ENCODE data around the gene TMEM161A.

Gene TMEM161A

DNA sequence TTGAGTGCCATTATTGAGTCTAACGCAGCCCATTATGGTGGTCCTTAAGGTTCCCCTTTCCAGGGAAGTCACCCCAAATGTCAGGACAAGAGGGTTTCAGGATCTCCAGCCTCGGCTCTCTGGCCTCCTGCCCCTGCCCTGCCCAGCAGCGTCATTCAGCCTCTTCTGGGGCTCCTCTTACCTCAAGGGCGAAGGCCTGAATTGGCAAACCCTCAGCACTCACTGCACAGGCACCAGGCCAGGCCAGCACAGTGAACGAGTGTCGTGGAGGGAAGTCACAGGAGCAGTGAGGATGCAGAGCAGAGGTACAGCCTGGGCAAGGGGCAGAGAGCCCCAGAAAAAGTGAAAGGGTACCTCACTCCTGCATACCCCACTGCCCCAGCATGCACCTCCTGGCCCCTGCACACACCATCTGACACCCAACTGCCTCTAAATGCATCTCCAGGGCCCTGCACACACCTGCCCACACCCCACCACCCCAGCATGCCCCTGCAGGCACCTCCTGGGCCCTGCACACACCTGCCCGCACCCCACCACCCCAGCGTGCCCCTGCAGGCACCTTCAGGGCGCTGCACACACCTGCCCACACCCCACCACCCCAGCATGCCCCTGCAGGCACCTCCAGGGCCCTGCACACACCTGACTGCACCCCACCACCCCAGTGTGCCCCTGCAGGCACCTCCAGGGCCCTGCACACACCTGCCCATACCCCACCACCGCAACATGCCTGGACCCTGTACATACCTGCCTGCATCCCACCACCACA lies 54.7 kb downstream of the TMEM161A start:
- H3K4me3 ChIP-seq (ENCODE audit: low read depth, low read length), result no peak overlapping the region
- TF ChIP-seq, protein P1, sequence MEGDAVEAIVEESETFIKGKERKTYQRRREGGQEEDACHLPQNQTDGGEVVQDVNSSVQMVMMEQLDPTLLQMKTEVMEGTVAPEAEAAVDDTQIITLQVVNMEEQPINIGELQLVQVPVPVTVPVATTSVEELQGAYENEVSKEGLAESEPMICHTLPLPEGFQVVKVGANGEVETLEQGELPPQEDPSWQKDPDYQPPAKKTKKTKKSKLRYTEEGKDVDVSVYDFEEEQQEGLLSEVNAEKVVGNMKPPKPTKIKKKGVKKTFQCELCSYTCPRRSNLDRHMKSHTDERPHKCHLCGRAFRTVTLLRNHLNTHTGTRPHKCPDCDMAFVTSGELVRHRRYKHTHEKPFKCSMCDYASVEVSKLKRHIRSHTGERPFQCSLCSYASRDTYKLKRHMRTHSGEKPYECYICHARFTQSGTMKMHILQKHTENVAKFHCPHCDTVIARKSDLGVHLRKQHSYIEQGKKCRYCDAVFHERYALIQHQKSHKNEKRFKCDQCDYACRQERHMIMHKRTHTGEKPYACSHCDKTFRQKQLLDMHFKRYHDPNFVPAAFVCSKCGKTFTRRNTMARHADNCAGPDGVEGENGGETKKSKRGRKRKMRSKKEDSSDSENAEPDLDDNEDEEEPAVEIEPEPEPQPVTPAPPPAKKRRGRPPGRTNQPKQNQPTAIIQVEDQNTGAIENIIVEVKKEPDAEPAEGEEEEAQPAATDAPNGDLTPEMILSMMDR (IDR thresholded peaks at IDR 0.05; ENCODE audit: low read depth, low read length), result no peak
- TF ChIP-seq, protein P2, sequence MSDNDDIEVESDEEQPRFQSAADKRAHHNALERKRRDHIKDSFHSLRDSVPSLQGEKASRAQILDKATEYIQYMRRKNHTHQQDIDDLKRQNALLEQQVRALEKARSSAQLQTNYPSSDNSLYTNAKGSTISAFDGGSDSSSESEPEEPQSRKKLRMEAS (IDR thresholded peaks at IDR 0.05; ENCODE audit: low read depth, low read length), result no peak
- TF ChIP-seq POLR2A (IDR thresholded peaks at IDR 0.05; ENCODE audit: extremely low read depth, insufficient read length) (no peak), MYC (IDR thresholded peaks at IDR 0.05; ENCODE audit: low read depth, low read length) (no peak)
- no peak for DNase-seq (ENCODE audit: low read depth)

DNA sequence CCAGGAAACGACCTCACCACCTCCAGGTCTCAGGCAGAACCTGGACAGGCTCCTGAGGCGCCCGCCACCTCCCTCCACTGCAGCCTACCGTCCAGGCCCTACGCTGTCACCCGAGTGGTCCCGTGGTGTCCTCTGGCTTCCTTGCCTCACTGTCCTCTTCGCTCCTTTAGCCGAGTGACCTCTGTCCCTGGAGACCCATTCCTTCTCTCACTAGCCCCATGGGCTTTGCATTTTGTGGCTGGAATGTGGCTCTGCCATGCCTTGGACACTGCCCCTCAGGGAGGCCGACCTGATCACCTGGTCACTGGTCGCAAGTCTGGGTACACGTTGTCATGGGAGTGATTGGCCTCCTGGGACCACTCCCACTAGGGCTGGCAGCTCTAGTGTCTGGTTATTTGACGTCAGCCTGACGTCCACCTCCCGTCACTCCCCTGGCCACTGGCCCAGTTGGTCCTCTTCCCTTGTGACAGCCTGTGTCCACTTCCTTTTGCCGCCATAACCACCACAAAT lies 56.6 kb downstream of the TMEM161A start:
- DNase-seq (ENCODE audit: low read depth), result no peak
- no peak overlapping the region for H3K4me3 ChIP-seq (ENCODE audit: low read depth, low read length)
- no peak for TF ChIP-seq MYC (IDR thresholded peaks at IDR 0.05; ENCODE audit: low read depth, low read length)
- TF ChIP-seq, protein P2 (IDR thresholded peaks at IDR 0.05; ENCODE audit: low read depth, low read length), result no peak
- TF ChIP-seq POLR2A (IDR thresholded peaks at IDR 0.05; ENCODE audit: extremely low read depth, insufficient read length), result no peak
- TF ChIP-seq, protein P1 (IDR thresholded peaks at IDR 0.05; ENCODE audit: low read depth, low read length), result no peak

DNA sequence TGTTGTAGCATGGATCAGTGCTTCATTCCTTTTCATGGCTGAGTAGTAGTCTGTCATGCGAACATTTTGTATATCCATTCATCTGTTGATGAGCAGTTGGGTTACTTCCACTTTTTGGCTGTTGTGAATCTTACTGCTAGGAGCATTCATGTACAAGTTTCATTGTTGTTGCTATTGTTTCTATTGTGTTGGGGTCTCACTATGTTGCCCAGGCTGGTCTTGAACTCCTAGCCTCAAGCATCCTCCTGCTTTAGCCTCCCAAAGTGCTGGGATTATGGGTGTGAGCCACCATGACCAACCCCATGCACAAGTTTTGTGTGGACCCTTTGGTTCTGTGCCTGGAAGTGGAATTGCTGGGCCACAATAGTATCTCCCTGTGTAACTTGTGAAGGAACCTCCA lies 58.7 kb downstream of the TMEM161A start:
- no peak for DNase-seq (ENCODE audit: low read depth)
- TF ChIP-seq, protein P2 (IDR thresholded peaks at IDR 0.05; ENCODE audit: low read depth, low read length), result no peak
- TF ChIP-seq MYC (IDR thresholded peaks at IDR 0.05; ENCODE audit: low read depth, low read length) (no peak), POLR2A (IDR thresholded peaks at IDR 0.05; ENCODE audit: extremely low read depth, insufficient read length) (no peak)
- TF ChIP-seq, protein P1 (IDR thresholded peaks at IDR 0.05; ENCODE audit: low read depth, low read length), result no peak
- H3K4me3 ChIP-seq (ENCODE audit: low read depth, low read length), result no peak overlapping the region

DNA sequence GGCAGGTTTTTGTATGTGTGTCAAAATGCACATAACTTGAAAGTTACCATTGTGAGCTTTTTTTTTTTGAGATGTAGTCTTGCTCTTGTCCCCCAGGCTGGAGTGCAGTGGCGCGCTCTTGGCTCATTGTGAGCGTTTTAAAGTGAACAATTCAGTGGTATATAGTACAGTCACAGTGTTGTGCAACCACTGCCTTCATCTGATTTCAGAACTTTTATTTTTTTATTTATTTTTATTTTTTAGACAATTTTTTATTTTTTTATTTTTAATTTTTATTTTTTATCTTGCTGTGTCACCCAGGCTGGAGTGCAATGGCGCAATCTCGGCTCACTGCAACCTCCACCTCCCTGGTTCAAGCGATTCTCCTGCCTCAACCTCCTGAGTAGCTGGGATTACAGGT lies 59.5 kb downstream of the TMEM161A start:
- DNase-seq (ENCODE audit: low read depth), result no peak
- H3K4me3 ChIP-seq (ENCODE audit: low read depth, low read length), result no peak overlapping the region
- no peak for TF ChIP-seq MYC (IDR thresholded peaks at IDR 0.05; ENCODE audit: low read depth, low read length)
- TF ChIP-seq, protein P2 (IDR thresholded peaks at IDR 0.05; ENCODE audit: low read depth, low read length), result no peak
- TF ChIP-seq POLR2A (IDR thresholded peaks at IDR 0.05; ENCODE audit: extremely low read depth, insufficient read length), result no peak
- TF ChIP-seq, protein P1 (IDR thresholded peaks at IDR 0.05; ENCODE audit: low read depth, low read length), result no peak

DNA sequence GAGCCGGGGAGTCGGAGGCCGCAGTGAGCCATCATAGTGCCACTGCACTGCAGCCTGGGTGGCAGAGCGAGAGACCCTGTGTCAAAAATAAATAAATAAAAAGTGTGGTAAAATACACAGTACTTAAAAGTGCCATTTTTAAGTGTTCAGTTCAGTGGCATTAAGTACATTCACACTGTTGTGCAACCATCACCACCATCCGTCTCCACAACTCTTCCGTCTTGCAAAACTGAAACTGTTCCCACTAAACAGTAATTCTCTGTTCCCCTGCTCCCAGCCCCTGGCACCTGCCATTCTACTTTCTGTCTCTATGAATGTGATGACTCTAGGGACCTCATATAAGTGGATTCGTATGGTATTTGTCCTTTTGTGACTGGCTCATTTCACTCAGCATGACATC lies 61.2 kb downstream of the TMEM161A start:
- peak; percentile 75 for DNase-seq (ENCODE audit: low read depth)
- TF ChIP-seq POLR2A (IDR thresholded peaks at IDR 0.05; ENCODE audit: extremely low read depth, insufficient read length), result no peak
- TF ChIP-seq MYC (IDR thresholded peaks at IDR 0.05; ENCODE audit: low read depth, low read length), result no peak
- H3K4me3 ChIP-seq (ENCODE audit: low read depth, low read length), result no peak overlapping the region

DNA sequence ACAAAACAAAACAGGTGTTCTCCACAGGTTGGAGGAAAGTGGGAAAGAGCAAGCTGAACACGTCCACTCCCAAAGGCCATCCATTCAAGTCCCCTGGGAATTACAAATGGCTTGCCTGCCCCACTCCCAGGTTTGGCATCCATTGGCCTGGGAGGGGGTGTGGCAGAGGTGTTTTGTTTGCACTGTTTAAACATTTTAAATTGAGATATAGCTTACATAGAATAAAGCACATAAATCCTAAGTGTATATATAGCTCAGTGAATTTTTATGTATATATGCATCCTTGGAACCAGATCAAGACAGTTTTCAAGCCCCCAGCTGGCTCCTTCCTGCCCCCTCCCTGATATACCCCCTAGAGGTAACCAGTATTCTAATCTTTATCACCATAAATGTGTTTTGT lies 61.8 kb downstream of the TMEM161A start:
- no peak overlapping the region for H3K4me3 ChIP-seq (ENCODE audit: low read depth, low read length)
- TF ChIP-seq POLR2A (IDR thresholded peaks at IDR 0.05; ENCODE audit: extremely low read depth, insufficient read length) (no peak), MYC (IDR thresholded peaks at IDR 0.05; ENCODE audit: low read depth, low read length) (no peak)
- TF ChIP-seq, protein P1 (IDR thresholded peaks at IDR 0.05; ENCODE audit: low read depth, low read length), result no peak
- TF ChIP-seq, protein P2 (IDR thresholded peaks at IDR 0.05; ENCODE audit: low read depth, low read length), result no peak
- no peak for DNase-seq (ENCODE audit: low read depth)
